Hepatocyte (in vitro differentiated cells): ENCODE data around the gene USP20. TPM values are rescaled to one million over a fixed set of nuclear protein-coding genes. Genes with fewer than 3 reads are reported as not detected.

Experiments used
- DNase-seq: peaks from one replicate; pipeline ENCODE4 v3.0.0-alpha.2; 2016; ENCODE audit warnings: low spot score
- H2AFZ ChIP-seq: fragments of 200-600 bp; sonication (generic); 2 replicates; pipeline ENCODE4 v1.6.0; 2016; ENCODE audit warnings: antibody characterized with exemption, mild to moderate bottlenecking
- H3K27ac ChIP-seq: fragments of 200-600 bp; sonication (generic); 2 replicates; pipeline ENCODE4 v1.5.1; 2016; ENCODE audit warnings: mild to moderate bottlenecking
- H3K27me3 ChIP-seq: fragments of 200-600 bp; sonication (generic); 2 replicates; pipeline ENCODE4 v1.6.1; 2016
- H3K36me3 ChIP-seq: fragments of 200-600 bp; sonication (generic); replicated peaks from 2 replicates; pipeline ENCODE4 v1.5.1; 2016; ENCODE audit warnings: low read depth; ENCODE audit not compliant: insufficient read depth
- H3K4me1 ChIP-seq: fragments of 200-600 bp; sonication (generic); 2 replicates; pipeline ENCODE4 v1.5.1; 2016; ENCODE audit warnings: mild to moderate bottlenecking, moderate library complexity; ENCODE audit not compliant: insufficient read depth
- H3K4me2 ChIP-seq: fragments of 200-600 bp; sonication (generic); 2 replicates; pipeline ENCODE4 v1.6.0; 2016
- H3K4me3 ChIP-seq: fragments of 200-600 bp; sonication (generic); 2 replicates; pipeline ENCODE4 v1.5.1; 2016; ENCODE audit warnings: mild to moderate bottlenecking
- H3K79me2 ChIP-seq: fragments of 200-600 bp; sonication (generic); 2 replicates; pipeline ENCODE4 v1.6.0; 2017; ENCODE audit warnings: mild to moderate bottlenecking
- H3K9me2 ChIP-seq: fragments of 200-600 bp; sonication (generic); replicated peaks from 2 replicates; pipeline ENCODE4 v1.6.0; 2017; ENCODE audit warnings: mild to moderate bottlenecking; ENCODE audit not compliant: insufficient read depth
- H3K9me3 ChIP-seq: fragments of 200-600 bp; sonication (generic); 2 replicates; pipeline ENCODE4 v1.5.1; 2016; ENCODE audit warnings: low read depth, mild to moderate bottlenecking
- H4K20me1 ChIP-seq: fragments of 200-600 bp; sonication (generic); 2 replicates; pipeline ENCODE4 v1.6.0; 2016; ENCODE audit warnings: mild to moderate bottlenecking; ENCODE audit not compliant: insufficient read depth, poor library complexity, severe bottlenecking
- EZH2 ChIP-seq: fragments of 200-600 bp; sonication (generic); IDR thresholded peaks from 2 replicates; pipeline ENCODE4 v1.6.1; 2016; ENCODE audit warnings: antibody characterized with exemption, mild to moderate bottlenecking, borderline replicate concordance
- EZH2phosphoT487 ChIP-seq: fragments of 200-600 bp; sonication (generic); IDR thresholded peaks from one replicate; pipeline ENCODE4 v1.6.1; 2018; ENCODE audit warnings: antibody characterized with exemption, mild to moderate bottlenecking, low read depth, moderate library complexity; ENCODE audit not compliant: unreplicated experiment, severe bottlenecking
- WGBS: methylation state at CpG from one replicate; pipeline ENCODE4 v1.1.6; 2016; ENCODE audit warnings: low lambda C conversion rate; ENCODE audit errors: missing lambda C conversion rate; 5-methylcytosine and 5-hydroxymethylcytosine counted together
- polyA plus RNA-seq: library from polyadenylated mRNA; unstranded; fragments of >200 nt; fragmentation: Nextera tagmentation; extraction: Ambion mirVana; gene quantifications from 2 replicates; pipeline ENCODE4 v1.2.1, GENCODE V29; 2016
- total RNA-seq: library from RNA; depleted of rRNA; stranded (reverse); fragments of >200 nt; gene quantifications from 2 replicates; pipeline ENCODE4 v1.2.3, GENCODE V29; 2014
- TF ChIP-seq, protein P1 (sequence below): fragments of 200-600 bp; sonication (generic); IDR thresholded peaks from 2 replicates; pipeline ENCODE4 v1.5.1; 2016; ENCODE audit warnings: antibody characterized with exemption, mild to moderate bottlenecking; ENCODE audit not compliant: poor library complexity

USP20 gene
- total and polyA plus RNA-seq, 2 experiments from 2014 or later: 10.6 to 29.0 TPM

DNA sequence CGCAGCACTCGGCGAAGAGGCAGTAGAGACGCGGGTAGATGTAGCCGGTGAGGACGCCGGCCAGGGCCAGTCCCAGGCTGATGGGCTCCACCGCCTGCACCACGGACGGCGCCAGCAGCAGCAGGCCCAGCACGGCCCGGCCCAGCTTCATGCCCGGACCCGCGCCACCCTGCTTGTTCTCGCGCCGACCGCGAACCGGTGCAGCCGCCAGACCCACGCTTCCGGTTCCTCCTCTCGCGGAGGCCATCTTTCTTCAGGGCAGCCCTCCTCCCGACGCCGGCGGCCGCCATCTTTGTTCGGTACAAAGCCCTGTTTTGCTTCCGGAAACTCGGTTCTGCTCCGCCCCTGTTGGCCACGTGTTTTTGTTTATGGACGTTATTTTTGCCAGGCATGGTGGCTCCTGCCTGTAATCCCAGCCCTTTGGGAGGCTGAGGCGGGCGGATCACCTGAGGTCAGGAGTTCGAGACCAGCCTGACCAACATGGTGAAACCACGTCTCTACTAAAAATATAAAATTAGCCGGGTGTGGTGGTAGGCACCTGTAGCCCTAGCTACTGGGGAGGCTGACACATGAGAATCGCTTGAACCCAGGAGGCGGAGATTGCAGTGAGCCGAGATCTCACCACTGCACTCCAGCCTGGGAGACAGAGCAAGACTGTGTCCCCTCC, 11.2 kb upstream of the USP20 start, which contains the start of gene TOR1A:
Gene TOR1A (minus strand): TSS at position 202 of the 667 bp plus-strand sequence. CDS start 51 bp downstream, at position 151.
- TF ChIP-seq, protein P1, sequence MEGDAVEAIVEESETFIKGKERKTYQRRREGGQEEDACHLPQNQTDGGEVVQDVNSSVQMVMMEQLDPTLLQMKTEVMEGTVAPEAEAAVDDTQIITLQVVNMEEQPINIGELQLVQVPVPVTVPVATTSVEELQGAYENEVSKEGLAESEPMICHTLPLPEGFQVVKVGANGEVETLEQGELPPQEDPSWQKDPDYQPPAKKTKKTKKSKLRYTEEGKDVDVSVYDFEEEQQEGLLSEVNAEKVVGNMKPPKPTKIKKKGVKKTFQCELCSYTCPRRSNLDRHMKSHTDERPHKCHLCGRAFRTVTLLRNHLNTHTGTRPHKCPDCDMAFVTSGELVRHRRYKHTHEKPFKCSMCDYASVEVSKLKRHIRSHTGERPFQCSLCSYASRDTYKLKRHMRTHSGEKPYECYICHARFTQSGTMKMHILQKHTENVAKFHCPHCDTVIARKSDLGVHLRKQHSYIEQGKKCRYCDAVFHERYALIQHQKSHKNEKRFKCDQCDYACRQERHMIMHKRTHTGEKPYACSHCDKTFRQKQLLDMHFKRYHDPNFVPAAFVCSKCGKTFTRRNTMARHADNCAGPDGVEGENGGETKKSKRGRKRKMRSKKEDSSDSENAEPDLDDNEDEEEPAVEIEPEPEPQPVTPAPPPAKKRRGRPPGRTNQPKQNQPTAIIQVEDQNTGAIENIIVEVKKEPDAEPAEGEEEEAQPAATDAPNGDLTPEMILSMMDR: no peak
- no peak for TF ChIP-seq EZH2
- no peak for TF ChIP-seq EZH2phosphoT487
- Histone ChIP-seq H3K79me2 (peaks cover 25% of the 10 kb centered on the region), H3K27me3 (no peaks in the 10 kb centered on the region), H3K36me3 (no peaks in the 10 kb centered on the region), H3K4me2 (peak within 1 kb of the TSS; percentile 96), H3K27ac (peak within 1 kb of the TSS; percentile 88), H3K4me1 (peaks cover 8% of the 10 kb centered on the region), H3K9me3 (no peaks in the 10 kb centered on the region), H2AFZ (peak within 1 kb of the TSS; percentile 80), H3K9me2 (no peaks in the 10 kb centered on the region), H4K20me1 (no peaks in the 10 kb centered on the region), H3K4me3 (peak within 1 kb of the TSS; percentile 86)
- peak; percentile 95 for DNase-seq
- 6% methylated on average over 47 of the region's 47 CpGs for WGBS

DNA sequence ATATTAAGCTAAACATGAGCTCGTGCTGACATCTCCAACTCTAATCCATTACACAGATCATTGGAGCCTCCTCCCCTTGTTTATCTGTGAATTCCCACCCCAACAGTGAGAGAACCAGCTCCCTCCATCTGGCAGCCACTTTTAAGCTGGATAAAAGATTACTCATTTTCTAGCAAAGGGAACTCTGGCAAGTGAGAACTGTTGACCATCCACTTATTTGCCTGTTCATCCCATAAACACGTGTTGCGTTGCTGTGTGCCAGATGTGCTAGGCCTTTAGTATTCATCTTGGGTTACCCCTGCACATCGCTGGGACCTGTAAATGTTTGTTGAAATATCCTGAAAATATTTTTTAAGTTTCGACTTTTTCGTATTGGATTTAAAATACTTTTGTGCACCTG, 8.9 kb upstream of the USP20 start:
- H3K4me2 ChIP-seq: no peak overlapping the region
- H3K27ac ChIP-seq: no peak overlapping the region
- H3K9me3 ChIP-seq: no peaks in the 10 kb centered on the region
- H3K79me2 ChIP-seq: peaks cover 21% of the 10 kb centered on the region
- H4K20me1 ChIP-seq: no peaks in the 10 kb centered on the region
- H3K4me1 ChIP-seq: peaks cover 8% of the 10 kb centered on the region
- WGBS: 90% methylated on average over 6 of the region's 6 CpGs
- no peaks in the 10 kb centered on the region for H3K9me2 ChIP-seq
- H2AFZ ChIP-seq: no peak overlapping the region
- no peaks in the 10 kb centered on the region for H3K27me3 ChIP-seq
- TF ChIP-seq, protein P1: no peak
- TF ChIP-seq EZH2phosphoT487: no peak
- no peak for TF ChIP-seq EZH2
- no peaks in the 10 kb centered on the region for H3K36me3 ChIP-seq
- H3K4me3 ChIP-seq: no peak overlapping the region
- no peak for DNase-seq

DNA sequence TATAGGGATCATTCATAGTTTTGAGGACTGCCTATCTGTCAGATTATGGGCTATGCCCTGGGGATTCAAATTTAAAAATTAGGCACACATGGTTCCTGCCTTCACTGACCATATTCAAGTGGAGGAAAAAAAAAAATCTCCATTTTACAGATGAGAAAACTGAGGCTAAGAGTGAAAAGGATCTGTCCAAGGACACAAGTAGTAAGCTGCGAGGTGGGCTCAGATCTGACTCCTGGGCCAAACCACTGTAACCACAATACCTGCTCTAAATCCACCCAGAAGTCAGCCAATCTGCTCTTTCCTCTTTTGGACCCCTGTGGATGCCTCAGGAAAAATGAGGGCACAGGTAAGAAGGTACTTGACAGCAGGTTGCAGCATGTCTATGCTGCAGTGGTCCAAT, 8.5 kb upstream of the USP20 start:
- 92% methylated on average over 1 of the region's 1 CpG for WGBS
- H3K27me3 ChIP-seq: no peaks in the 10 kb centered on the region
- DNase-seq: no peak
- peaks cover 16% of the 10 kb centered on the region for H3K79me2 ChIP-seq
- H3K9me2 ChIP-seq: no peaks in the 10 kb centered on the region
- no peak for TF ChIP-seq EZH2phosphoT487
- TF ChIP-seq EZH2: no peak
- no peaks in the 10 kb centered on the region for H4K20me1 ChIP-seq
- H3K36me3 ChIP-seq: no peaks in the 10 kb centered on the region
- H3K4me2 ChIP-seq: no peak overlapping the region
- H3K9me3 ChIP-seq: no peaks in the 10 kb centered on the region
- H2AFZ ChIP-seq: no peak overlapping the region
- H3K4me3 ChIP-seq: no peak overlapping the region
- no peak overlapping the region for H3K27ac ChIP-seq
- peaks cover 8% of the 10 kb centered on the region for H3K4me1 ChIP-seq

DNA sequence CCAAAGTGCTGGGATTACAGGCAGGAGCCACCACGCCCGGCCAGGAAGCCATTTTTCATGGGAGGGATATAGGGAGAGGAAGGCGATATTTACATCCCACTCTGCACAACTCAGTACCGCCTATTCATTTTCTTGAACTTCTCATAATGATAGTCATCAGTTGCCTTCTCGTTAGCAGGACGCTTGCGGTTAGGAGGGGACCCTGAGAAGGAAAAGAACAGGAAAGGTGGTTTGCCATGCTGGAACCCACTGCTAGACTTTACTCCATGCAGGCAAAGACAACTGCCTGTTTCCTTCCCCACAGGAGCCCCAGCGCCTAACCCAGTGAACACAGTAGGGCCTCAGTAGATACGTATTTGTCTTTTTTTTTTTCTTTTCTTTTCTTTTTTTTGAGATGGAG, 7.2 kb upstream of the USP20 start:
- H3K9me3 ChIP-seq: no peaks in the 10 kb centered on the region
- no peaks in the 10 kb centered on the region for H3K9me2 ChIP-seq
- H3K27me3 ChIP-seq: no peaks in the 10 kb centered on the region
- no peak overlapping the region for H3K4me3 ChIP-seq
- H2AFZ ChIP-seq: no peak overlapping the region
- no peaks in the 10 kb centered on the region for H4K20me1 ChIP-seq
- peaks cover 4% of the 10 kb centered on the region for H3K79me2 ChIP-seq
- no peak overlapping the region for H3K27ac ChIP-seq
- no peak overlapping the region for H3K4me2 ChIP-seq
- H3K4me1 ChIP-seq: peaks cover under 1% of the 10 kb centered on the region
- TF ChIP-seq, protein P1: no peak
- TF ChIP-seq EZH2 (no peak), EZH2phosphoT487 (no peak)
- 95% methylated on average over 9 of the region's 9 CpGs for WGBS
- no peak for DNase-seq
- H3K36me3 ChIP-seq: no peaks in the 10 kb centered on the region
